ENCODE measurements around the gene XPA. TPM values are rescaled to one million over a fixed set of nuclear protein-coding genes. Genes with fewer than 3 reads are reported as not detected.

The XPA gene
- total and polyA plus RNA-seq, 4 donors: 6.6 to 19.6 (median 6.8) TPM

DNA sequence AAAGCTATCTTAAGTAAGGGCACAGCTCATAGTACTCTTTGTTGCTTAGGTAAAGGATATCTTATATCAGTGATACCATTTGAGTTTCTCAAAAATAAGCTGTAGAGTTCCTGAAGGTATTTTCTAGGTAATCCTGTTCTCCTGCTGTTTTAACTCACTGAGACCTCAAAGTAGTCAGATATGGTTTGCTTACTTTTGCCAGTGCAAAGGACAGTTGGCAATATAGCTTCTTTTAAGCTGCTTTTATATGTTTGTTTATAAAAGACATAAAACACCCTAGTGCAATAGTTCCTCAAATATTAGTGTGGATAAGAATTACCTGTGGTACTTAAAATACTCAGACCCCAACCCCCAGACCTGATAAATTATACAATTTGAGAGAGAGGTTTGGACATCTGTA, 51.4 kb downstream of the XPA start:
- Histone ChIP-seq H3K27me3 (ENCODE audit: control insufficient read depth in 4 of 4, insufficient read depth in 4 of 4, low read length in 3 of 4) (no peaks in the 10 kb centered on the region), H3K27ac (ENCODE audit: low read depth in 1 of 2, low read length in 2 of 2) (no peak overlapping the region), H3K4me1 (ENCODE audit: control insufficient read depth in 4 of 4, insufficient read depth in 4 of 4, low read length in 3 of 4) (peaks cover 0 to 17% (median 13%) of the 10 kb centered on the region in 4 donors), H3K9me3 (ENCODE audit: control insufficient read depth in 4 of 4, low read length in 3 of 4) (no peaks in the 10 kb centered on the region), H3K36me3 (ENCODE audit: control insufficient read depth in 4 of 4, insufficient read depth in 3 of 4, low read depth in 1 of 4, low read length in 3 of 4) (peaks cover 4 to 37% (median 28%) of the 10 kb centered on the region in 4 donors), H3K9ac (ENCODE audit: low read depth in 1 of 2, low read length in 2 of 2) (peak overlapping the region in 1 of 2 donors; percentile 7), H3K4me3 (ENCODE audit: low read depth in 1 of 3, low read length in 3 of 3) (no peak overlapping the region)
- no peak for DNase-seq (ENCODE audit: low spot score)
- TF ChIP-seq HNF4A (conservative IDR thresholded peaks at IDR 0.05): peak in 1 of 2 donors; percentile 4
- TF ChIP-seq, protein P1, sequence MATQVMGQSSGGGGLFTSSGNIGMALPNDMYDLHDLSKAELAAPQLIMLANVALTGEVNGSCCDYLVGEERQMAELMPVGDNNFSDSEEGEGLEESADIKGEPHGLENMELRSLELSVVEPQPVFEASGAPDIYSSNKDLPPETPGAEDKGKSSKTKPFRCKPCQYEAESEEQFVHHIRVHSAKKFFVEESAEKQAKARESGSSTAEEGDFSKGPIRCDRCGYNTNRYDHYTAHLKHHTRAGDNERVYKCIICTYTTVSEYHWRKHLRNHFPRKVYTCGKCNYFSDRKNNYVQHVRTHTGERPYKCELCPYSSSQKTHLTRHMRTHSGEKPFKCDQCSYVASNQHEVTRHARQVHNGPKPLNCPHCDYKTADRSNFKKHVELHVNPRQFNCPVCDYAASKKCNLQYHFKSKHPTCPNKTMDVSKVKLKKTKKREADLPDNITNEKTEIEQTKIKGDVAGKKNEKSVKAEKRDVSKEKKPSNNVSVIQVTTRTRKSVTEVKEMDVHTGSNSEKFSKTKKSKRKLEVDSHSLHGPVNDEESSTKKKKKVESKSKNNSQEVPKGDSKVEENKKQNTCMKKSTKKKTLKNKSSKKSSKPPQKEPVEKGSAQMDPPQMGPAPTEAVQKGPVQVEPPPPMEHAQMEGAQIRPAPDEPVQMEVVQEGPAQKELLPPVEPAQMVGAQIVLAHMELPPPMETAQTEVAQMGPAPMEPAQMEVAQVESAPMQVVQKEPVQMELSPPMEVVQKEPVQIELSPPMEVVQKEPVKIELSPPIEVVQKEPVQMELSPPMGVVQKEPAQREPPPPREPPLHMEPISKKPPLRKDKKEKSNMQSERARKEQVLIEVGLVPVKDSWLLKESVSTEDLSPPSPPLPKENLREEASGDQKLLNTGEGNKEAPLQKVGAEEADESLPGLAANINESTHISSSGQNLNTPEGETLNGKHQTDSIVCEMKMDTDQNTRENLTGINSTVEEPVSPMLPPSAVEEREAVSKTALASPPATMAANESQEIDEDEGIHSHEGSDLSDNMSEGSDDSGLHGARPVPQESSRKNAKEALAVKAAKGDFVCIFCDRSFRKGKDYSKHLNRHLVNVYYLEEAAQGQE (IDR thresholded peaks at IDR 0.05): no peak

DNA sequence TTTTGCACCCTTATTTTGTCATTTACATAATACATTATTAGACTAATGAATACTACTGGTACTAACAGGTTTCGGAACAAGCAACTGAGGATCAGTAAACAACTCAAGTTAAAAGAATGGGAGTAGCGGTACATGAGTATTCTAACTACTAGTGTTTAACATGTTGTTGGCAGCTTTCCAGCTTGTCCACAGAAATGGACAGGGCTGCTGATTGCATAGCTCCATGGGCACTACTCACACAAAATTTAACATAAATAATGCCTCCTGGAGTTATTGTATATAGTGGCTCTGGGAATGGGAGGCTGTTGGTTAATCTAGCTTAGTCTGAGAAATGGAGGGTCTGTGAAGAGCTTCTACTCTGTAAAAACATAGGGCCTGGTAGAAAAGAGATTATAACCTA, 56.8 kb downstream of the XPA start:
- Histone ChIP-seq H3K9ac (ENCODE audit: low read depth in 1 of 2, low read length in 2 of 2) (no peak overlapping the region), H3K27me3 (ENCODE audit: control insufficient read depth in 4 of 4, insufficient read depth in 4 of 4, low read length in 3 of 4) (no peaks in the 10 kb centered on the region), H3K9me3 (ENCODE audit: control insufficient read depth in 4 of 4, low read length in 3 of 4) (no peaks in the 10 kb centered on the region), H3K27ac (ENCODE audit: low read depth in 1 of 2, low read length in 2 of 2) (no peak overlapping the region), H3K4me3 (ENCODE audit: low read depth in 1 of 3, low read length in 3 of 3) (no peak overlapping the region), H3K36me3 (ENCODE audit: control insufficient read depth in 4 of 4, insufficient read depth in 3 of 4, low read depth in 1 of 4, low read length in 3 of 4) (peaks cover 3 to 25% (median 18%) of the 10 kb centered on the region in 4 donors), H3K4me1 (ENCODE audit: control insufficient read depth in 4 of 4, insufficient read depth in 4 of 4, low read length in 3 of 4) (peaks cover 1 to 29% (median 22%) of the 10 kb centered on the region in 4 donors)
- no peak for TF ChIP-seq RXRA (IDR thresholded peaks at IDR 0.05)
- TF ChIP-seq FOXA2 (IDR thresholded peaks at IDR 0.05): no peak
- no peak for TF ChIP-seq TAF1 (conservative IDR thresholded peaks at IDR 0.05)
- TF ChIP-seq SP1 (IDR thresholded peaks at IDR 0.05): no peak
- whole genome bisulfite sequencing: 85% methylated on average over 2 of the region's 2 CpGs
- no peak for DNase-seq (ENCODE audit: low spot score)

DNA sequence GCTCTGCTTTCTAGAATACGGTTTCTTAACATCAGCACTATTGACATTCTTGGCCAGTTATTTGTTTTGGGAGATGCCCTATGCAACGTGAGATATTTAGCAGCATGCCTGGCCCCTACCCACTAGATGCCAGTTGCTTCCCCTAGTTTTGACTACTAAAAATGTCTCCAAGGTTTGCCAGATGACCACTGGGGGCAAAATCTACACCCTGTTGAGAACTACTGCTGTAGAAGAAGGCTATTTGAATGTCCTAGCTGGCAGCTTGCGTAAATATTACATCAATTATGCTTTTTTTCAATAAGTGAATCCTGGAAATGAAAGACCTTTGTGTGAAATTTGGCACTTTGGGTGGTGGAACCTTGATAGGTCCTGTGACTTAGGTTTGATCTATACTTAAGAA, 58.5 kb downstream of the XPA start:
- peaks cover 0 to 20% (median 14%) of the 10 kb centered on the region in 4 donors for H3K36me3 ChIP-seq (ENCODE audit: control insufficient read depth in 4 of 4, insufficient read depth in 3 of 4, low read depth in 1 of 4, low read length in 3 of 4)
- H3K4me1 ChIP-seq (ENCODE audit: control insufficient read depth in 4 of 4, insufficient read depth in 4 of 4, low read length in 3 of 4): peaks cover 4 to 40% (median 25%) of the 10 kb centered on the region in 4 donors
- no peak for DNase-seq (ENCODE audit: low spot score)
- H3K27me3 ChIP-seq (ENCODE audit: control insufficient read depth in 4 of 4, insufficient read depth in 4 of 4, low read length in 3 of 4): no peaks in the 10 kb centered on the region
- H3K4me3 ChIP-seq (ENCODE audit: low read depth in 1 of 3, low read length in 3 of 3): no peak overlapping the region
- H3K27ac ChIP-seq (ENCODE audit: low read depth in 1 of 2, low read length in 2 of 2): no peak overlapping the region
- TF ChIP-seq RXRA (IDR thresholded peaks at IDR 0.05): no peak
- TF ChIP-seq HNF4G (IDR thresholded peaks at IDR 0.05): no peak
- no peaks in the 10 kb centered on the region for H3K9me3 ChIP-seq (ENCODE audit: control insufficient read depth in 4 of 4, low read length in 3 of 4)
- H3K9ac ChIP-seq (ENCODE audit: low read depth in 1 of 2, low read length in 2 of 2): no peak overlapping the region
- WGBS: 56% methylated on average over 3 of the region's 3 CpGs

DNA sequence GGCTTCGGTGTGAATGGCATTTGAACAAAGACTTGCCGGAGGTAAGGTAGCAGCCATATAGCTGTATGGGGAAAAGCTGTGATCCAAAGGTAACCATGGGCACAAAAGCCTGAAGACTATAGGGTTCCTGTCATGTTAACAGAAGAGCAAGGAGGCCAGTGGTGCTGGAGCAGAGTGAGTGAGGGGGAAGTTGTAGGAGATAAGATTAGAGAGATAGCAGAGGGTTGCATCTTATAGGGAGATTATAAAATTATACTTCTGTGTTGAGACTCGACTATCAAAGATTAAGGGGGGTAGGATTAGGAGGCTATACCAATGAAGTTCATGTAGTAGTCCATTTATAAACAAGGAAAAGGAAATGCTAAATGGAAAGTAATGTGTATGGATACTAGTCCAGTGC, 60.2 kb downstream of the XPA start:
- Histone ChIP-seq H3K9ac (ENCODE audit: low read depth in 1 of 2, low read length in 2 of 2) (no peak overlapping the region), H3K4me1 (ENCODE audit: control insufficient read depth in 4 of 4, insufficient read depth in 4 of 4, low read length in 3 of 4) (peaks cover 4 to 44% (median 29%) of the 10 kb centered on the region in 4 donors), H3K27ac (ENCODE audit: low read depth in 1 of 2, low read length in 2 of 2) (no peak overlapping the region), H3K36me3 (ENCODE audit: control insufficient read depth in 4 of 4, insufficient read depth in 3 of 4, low read depth in 1 of 4, low read length in 3 of 4) (peaks cover 0 to 6% (median 5%) of the 10 kb centered on the region in 4 donors), H3K27me3 (ENCODE audit: control insufficient read depth in 4 of 4, insufficient read depth in 4 of 4, low read length in 3 of 4) (no peaks in the 10 kb centered on the region), H3K4me3 (ENCODE audit: low read depth in 1 of 3, low read length in 3 of 3) (no peak overlapping the region), H3K9me3 (ENCODE audit: control insufficient read depth in 4 of 4, low read length in 3 of 4) (no peaks in the 10 kb centered on the region)
- WGBS: 88% methylated on average over 3 of the region's 3 CpGs
- TF ChIP-seq, protein P2, sequence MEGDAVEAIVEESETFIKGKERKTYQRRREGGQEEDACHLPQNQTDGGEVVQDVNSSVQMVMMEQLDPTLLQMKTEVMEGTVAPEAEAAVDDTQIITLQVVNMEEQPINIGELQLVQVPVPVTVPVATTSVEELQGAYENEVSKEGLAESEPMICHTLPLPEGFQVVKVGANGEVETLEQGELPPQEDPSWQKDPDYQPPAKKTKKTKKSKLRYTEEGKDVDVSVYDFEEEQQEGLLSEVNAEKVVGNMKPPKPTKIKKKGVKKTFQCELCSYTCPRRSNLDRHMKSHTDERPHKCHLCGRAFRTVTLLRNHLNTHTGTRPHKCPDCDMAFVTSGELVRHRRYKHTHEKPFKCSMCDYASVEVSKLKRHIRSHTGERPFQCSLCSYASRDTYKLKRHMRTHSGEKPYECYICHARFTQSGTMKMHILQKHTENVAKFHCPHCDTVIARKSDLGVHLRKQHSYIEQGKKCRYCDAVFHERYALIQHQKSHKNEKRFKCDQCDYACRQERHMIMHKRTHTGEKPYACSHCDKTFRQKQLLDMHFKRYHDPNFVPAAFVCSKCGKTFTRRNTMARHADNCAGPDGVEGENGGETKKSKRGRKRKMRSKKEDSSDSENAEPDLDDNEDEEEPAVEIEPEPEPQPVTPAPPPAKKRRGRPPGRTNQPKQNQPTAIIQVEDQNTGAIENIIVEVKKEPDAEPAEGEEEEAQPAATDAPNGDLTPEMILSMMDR (IDR thresholded peaks at IDR 0.05; ENCODE audit: low read depth, low read length, missing input control): no peak
- no peak for DNase-seq (ENCODE audit: low spot score)
